ENCODE results near the gene RPL7A.

DNA sequence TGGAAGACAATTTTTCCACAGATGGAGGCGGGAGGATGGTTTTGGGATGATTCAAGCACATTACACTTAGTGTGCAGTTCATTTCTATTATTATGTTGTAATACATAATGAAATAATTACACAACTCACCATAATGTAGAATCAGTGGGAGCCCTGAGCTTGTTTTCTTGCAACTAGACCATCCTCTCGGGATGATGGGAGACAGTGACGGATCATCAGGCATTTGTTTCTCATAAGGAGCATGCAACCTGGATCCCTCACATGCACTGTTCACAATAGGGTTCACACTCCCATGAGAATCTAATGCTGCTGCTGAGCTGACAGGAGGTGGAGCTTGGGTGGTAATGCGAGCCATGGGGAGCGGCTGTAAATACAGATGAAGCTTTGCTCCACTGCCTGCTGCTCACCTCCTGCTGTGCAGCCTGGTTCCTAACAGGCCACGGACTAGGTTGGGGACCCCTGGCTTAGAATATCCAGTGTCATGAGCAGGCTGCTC is 29.8 kb downstream of the RPL7A start:
- TF ChIP-seq, protein P1, sequence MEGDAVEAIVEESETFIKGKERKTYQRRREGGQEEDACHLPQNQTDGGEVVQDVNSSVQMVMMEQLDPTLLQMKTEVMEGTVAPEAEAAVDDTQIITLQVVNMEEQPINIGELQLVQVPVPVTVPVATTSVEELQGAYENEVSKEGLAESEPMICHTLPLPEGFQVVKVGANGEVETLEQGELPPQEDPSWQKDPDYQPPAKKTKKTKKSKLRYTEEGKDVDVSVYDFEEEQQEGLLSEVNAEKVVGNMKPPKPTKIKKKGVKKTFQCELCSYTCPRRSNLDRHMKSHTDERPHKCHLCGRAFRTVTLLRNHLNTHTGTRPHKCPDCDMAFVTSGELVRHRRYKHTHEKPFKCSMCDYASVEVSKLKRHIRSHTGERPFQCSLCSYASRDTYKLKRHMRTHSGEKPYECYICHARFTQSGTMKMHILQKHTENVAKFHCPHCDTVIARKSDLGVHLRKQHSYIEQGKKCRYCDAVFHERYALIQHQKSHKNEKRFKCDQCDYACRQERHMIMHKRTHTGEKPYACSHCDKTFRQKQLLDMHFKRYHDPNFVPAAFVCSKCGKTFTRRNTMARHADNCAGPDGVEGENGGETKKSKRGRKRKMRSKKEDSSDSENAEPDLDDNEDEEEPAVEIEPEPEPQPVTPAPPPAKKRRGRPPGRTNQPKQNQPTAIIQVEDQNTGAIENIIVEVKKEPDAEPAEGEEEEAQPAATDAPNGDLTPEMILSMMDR (IDR thresholded peaks at IDR 0.05; ENCODE audit: insufficient read depth, low read length) = no peak
- no peak for TF ChIP-seq SPI1 (IDR thresholded peaks at IDR 0.05; ENCODE audit: borderline replicate concordance, low read depth)
- no peak for TF ChIP-seq POLR2AphosphoS5 (IDR thresholded peaks at IDR 0.05; ENCODE audit: low read depth)
- TF ChIP-seq, protein P2, sequence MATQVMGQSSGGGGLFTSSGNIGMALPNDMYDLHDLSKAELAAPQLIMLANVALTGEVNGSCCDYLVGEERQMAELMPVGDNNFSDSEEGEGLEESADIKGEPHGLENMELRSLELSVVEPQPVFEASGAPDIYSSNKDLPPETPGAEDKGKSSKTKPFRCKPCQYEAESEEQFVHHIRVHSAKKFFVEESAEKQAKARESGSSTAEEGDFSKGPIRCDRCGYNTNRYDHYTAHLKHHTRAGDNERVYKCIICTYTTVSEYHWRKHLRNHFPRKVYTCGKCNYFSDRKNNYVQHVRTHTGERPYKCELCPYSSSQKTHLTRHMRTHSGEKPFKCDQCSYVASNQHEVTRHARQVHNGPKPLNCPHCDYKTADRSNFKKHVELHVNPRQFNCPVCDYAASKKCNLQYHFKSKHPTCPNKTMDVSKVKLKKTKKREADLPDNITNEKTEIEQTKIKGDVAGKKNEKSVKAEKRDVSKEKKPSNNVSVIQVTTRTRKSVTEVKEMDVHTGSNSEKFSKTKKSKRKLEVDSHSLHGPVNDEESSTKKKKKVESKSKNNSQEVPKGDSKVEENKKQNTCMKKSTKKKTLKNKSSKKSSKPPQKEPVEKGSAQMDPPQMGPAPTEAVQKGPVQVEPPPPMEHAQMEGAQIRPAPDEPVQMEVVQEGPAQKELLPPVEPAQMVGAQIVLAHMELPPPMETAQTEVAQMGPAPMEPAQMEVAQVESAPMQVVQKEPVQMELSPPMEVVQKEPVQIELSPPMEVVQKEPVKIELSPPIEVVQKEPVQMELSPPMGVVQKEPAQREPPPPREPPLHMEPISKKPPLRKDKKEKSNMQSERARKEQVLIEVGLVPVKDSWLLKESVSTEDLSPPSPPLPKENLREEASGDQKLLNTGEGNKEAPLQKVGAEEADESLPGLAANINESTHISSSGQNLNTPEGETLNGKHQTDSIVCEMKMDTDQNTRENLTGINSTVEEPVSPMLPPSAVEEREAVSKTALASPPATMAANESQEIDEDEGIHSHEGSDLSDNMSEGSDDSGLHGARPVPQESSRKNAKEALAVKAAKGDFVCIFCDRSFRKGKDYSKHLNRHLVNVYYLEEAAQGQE (IDR thresholded peaks at IDR 0.05; ENCODE audit: insufficient replicate concordance, low read depth) = no peak
- TF ChIP-seq GABPA (IDR thresholded peaks at IDR 0.05; ENCODE audit: low read depth) = no peak
